ENCODE measurements around the gene AGMAT. TPM values are rescaled to one million over a fixed set of nuclear protein-coding genes. Genes with fewer than 3 reads are reported as not detected.

The AGMAT gene
- polyA plus RNA-seq, 1 experiment, result 0.74 TPM

DNA sequence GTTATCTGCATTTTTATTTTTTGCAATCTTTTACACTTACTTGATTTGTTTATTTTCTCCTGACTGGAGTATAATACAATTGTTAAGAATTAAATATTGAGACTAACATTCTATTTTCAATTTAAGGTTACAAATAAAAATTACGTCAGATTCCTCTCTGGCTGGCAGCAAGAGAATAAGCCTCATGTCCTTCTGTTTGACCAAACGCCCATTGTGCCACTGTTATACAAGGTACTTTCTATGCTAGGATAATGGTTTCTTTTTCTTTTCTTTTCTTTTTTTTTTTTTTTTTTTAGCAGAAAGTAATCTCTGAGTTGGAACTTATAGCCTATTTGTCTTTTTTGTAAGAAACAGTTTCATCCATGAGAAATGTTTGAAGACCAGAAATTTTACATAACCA is 38.2 kb downstream of the AGMAT start:
- TF ChIP-seq, protein P1, sequence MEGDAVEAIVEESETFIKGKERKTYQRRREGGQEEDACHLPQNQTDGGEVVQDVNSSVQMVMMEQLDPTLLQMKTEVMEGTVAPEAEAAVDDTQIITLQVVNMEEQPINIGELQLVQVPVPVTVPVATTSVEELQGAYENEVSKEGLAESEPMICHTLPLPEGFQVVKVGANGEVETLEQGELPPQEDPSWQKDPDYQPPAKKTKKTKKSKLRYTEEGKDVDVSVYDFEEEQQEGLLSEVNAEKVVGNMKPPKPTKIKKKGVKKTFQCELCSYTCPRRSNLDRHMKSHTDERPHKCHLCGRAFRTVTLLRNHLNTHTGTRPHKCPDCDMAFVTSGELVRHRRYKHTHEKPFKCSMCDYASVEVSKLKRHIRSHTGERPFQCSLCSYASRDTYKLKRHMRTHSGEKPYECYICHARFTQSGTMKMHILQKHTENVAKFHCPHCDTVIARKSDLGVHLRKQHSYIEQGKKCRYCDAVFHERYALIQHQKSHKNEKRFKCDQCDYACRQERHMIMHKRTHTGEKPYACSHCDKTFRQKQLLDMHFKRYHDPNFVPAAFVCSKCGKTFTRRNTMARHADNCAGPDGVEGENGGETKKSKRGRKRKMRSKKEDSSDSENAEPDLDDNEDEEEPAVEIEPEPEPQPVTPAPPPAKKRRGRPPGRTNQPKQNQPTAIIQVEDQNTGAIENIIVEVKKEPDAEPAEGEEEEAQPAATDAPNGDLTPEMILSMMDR (IDR thresholded peaks at IDR 0.05; ENCODE audit: low read depth, low read length), result no peak
- ChIA-PET POLR2A (no interaction called here), CTCF (interaction anchor here (0.6 to 0.7 kb wide), 2 partner anchors 32 to 109 kb away, joined by 3 to 4 read pairs; no protein-coding TSS in a partner anchor)
- DNase-seq (ENCODE audit: low read depth, low spot score), result no peak
- Histone ChIP-seq H3K4me3 (ENCODE audit: low read depth, low read length) (no peak overlapping the region), H3K27me3 (ENCODE audit: control insufficient read depth, insufficient read depth, low read length) (no peaks in the 10 kb centered on the region), H3K9me3 (ENCODE audit: control insufficient read depth, insufficient read depth, low read length) (no peaks in the 10 kb centered on the region), H3K27ac (ENCODE audit: low read depth, low read length) (no peak overlapping the region)

DNA sequence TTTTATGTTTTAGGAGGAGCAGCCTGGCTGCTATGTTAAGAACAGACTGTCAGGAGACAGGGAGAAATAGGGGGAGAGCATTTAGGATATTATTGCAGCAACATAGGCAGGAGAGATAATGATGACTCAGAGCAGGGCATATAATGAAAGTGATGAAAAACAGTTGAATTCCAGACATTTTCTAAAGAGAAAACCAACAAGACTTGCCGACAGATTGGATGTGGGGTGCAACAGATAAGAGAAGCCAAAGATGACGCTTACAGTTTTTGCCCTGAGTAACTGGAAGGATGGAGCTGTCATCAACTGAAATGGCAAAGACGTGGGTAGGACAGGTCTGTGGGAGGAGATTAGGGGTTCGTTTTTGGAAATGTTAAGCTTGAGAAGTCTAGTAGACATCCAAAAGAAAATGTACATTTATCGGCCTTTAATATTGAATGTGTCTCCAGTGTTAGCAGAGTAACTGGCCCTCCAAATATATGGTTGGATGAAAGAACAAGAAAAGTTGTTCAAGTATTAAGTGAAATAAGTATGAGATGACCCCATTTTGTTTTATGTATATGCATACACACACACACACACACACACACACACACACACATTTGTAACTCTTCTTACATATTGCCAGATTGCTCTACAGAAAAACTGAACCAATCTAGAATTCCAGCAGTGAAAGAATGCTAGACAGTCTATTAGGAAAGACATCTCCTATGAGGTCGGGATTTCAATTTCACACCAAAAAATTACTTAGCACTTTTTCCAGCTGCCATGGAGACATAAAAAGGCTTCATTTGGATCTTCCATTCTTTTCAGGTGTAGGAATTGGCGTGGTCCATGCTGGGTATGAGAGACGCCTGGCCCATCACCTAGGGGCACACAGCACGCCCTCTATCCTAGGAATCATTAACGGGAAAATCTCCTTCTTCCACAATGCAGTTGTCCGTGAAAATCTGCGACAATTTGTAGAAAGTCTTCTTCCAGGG is 41.0 kb downstream of the AGMAT start:
- H3K9me3 ChIP-seq (ENCODE audit: control insufficient read depth, insufficient read depth, low read length), result no peaks in the 10 kb centered on the region; the same call in 1 of the 2 replicates

DNA sequence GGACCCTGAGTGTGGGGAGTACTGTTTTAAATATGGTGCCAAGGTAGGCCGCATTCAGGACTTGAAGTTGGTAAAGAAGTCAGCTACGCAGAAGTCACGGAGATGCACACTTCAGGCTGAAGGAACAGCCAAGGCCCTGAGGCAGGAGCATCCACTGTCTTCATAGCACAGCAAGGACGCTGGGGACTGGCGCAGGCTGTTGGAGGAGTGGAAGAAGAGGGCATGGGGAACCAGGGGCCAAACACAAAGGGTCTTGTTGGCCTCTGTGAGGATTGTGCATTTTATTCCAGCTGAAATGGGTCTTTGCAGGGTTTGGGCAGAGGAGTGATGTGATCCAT is 41.6 kb downstream of the AGMAT start:
- H3K27me3 ChIP-seq (ENCODE audit: control insufficient read depth, insufficient read depth, low read length), result no peaks in the 10 kb centered on the region
- CTCF ChIA-PET, result interaction anchor here (0.5 kb wide), 1 partner anchor 13 kb away, joined by 3 read pairs; no protein-coding TSS in a partner anchor
- POLR2A ChIA-PET, result no interaction called here
- no peak for DNase-seq (ENCODE audit: low read depth, low spot score)
- TF ChIP-seq, protein P1 (IDR thresholded peaks at IDR 0.05; ENCODE audit: low read depth, low read length), result no peak
- H3K9me3 ChIP-seq (ENCODE audit: control insufficient read depth, insufficient read depth, low read length), result no peaks in the 10 kb centered on the region; the same call in 1 of the 2 replicates
- H3K27ac ChIP-seq (ENCODE audit: low read depth, low read length), result peak overlapping the region; percentile 31
- no peak overlapping the region for H3K4me3 ChIP-seq (ENCODE audit: low read depth, low read length)

More for the DNA sequence above, 41.0 kb downstream of the AGMAT start:
- no peak overlapping the region for H3K4me3 ChIP-seq (ENCODE audit: low read depth, low read length)
- TF ChIP-seq, protein P1 (IDR thresholded peaks at IDR 0.05; ENCODE audit: low read depth, low read length), result no peak
- H3K27ac ChIP-seq (ENCODE audit: low read depth, low read length), result peak overlapping the region; percentile 31
- POLR2A ChIA-PET, result no interaction called here
- CTCF ChIA-PET, result no interaction called here
- peak; percentile 11 for DNase-seq (ENCODE audit: low read depth, low spot score)
- no peaks in the 10 kb centered on the region for H3K27me3 ChIP-seq (ENCODE audit: control insufficient read depth, insufficient read depth, low read length)

DNA sequence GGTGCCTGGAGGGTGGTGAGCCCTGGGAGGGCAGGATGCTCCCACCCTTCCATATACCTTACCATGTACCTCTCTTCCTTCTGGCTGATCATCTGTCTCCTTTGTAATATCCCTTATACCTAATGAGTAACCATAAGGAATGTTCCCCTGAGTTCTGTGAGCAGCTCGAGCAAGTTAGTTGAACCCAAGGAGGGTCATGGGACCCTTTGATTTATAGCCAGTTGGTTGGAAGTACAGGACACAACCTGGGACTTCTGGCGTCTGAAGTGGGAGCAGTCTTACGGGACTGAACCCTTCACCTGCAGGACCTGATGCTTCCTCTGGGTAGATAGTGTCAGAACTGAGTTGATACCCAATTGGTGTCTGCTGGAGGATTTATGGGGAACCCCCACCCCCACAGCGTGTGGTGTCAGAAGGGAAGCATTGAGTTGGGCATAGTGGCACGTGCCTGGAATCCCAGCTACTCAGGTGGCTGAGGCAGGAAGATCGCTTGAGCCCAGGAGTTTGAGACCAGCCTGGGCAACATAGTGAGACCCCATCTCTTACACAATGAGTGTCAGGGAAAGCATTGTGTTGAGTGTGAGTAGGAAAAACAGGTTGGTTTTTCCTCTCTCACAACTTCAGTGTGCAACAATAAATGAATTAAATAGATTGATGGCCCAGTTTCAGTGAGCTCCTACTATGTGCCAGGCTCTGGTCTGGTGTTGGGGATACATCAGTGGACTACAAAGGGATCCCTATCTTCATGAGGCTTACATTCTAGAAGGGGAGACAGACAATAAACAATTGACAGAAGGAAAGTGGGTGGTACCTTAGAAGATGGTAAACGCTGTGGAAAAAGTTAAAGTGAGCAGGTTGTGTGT is 42.2 kb downstream of the AGMAT start:
- Histone ChIP-seq H3K27me3 (ENCODE audit: control insufficient read depth, insufficient read depth, low read length) (no peaks in the 10 kb centered on the region), H3K27ac (ENCODE audit: low read depth, low read length) (peak overlapping the region; percentile 31), H3K9me3 (ENCODE audit: control insufficient read depth, insufficient read depth, low read length) (no peaks in the 10 kb centered on the region; the same call in 1 of the 2 replicates), H3K4me3 (ENCODE audit: low read depth, low read length) (no peak overlapping the region)
- no peak for DNase-seq (ENCODE audit: low read depth, low spot score)
- POLR2A ChIA-PET, result no interaction called here
- TF ChIP-seq, protein P1 (IDR thresholded peaks at IDR 0.05; ENCODE audit: low read depth, low read length), result no peak
- CTCF ChIA-PET, result interaction anchor here (0.5 kb wide), 1 partner anchor 13 kb away, joined by 3 read pairs; no protein-coding TSS in a partner anchor
